SK-N-SH (cell line): Measurements from ENCODE around the gene DNAJB6. TPM values are rescaled to one million over a fixed set of nuclear protein-coding genes. Genes with fewer than 3 reads are reported as not detected.
A peak's percentile ranks its signal among the peaks of the same experiment; 100 is the strongest.

Experiments used
- CTCF ChIA-PET: fragments of 300-600, 350-600 bp; formaldehyde crosslinking; extraction: SDS; loops from one replicate; lab custom pipeline; 2021; lab: Yijun Ruan, JAX
- POLR2A ChIA-PET: fragments of 350-600 bp; sonication (Branson Sonifier 250); formaldehyde crosslinking; extraction: SDS; loops from one replicate; lab custom pipeline; 2020; ENCODE audit warnings: antibody characterized with exemption, inconsistent platforms; lab: Yijun Ruan, JAX
- DNase-seq: peaks from one replicate; pipeline ENCODE4 v3.0.0; 2012
- H2AFZ ChIP-seq: fragments of 200-600 bp; sonication (generic); 2 replicates; pipeline ENCODE4 v1.8.1; 2016; ENCODE audit warnings: antibody characterized with exemption, mild to moderate bottlenecking, low read depth
- H3F3A ChIP-seq: fragments of 200-600 bp; sonication (generic); replicated peaks from 2 replicates; pipeline ENCODE3; 2016; ENCODE audit warnings: antibody characterized with exemption, mild to moderate bottlenecking; ENCODE audit not compliant: insufficient read depth
- H3K27ac ChIP-seq, 2 experiments: fragments of 200-500 bp in 1 of 2; fragments of 200-600 bp in 1 of 2; sonication (Bioruptor generic) in 1 of 2; sonication (generic), shearing (Covaris generic) in 1 of 2; 2 replicates each; pipeline versions ENCODE4 v1.5.1 to v1.6.1; 2014 to 2016; ENCODE audit warnings: low read depth in 2 of 2, inconsistent platforms in 1 of 2, low read length in 1 of 2, mild to moderate bottlenecking in 1 of 2, mixed read lengths in 1 of 2
- H3K27me3 ChIP-seq: fragments of 200-600 bp; sonication (generic), shearing (Covaris generic); 2 replicates; pipeline ENCODE4 v1.6.1; 2016; ENCODE audit warnings: mixed run types; ENCODE audit not compliant: insufficient read depth
- H3K36me3 ChIP-seq, 2 experiments: fragments of 200-500 bp in 1 of 2; fragments of 200-600 bp in 1 of 2; sonication (Bioruptor generic) in 1 of 2; sonication (generic) in 1 of 2; replicated peaks in 1 of 2; 2 replicates each; pipeline versions ENCODE3 to v1.5.1; 2014 to 2016; ENCODE audit warnings: low read length in 1 of 2, mild to moderate bottlenecking in 1 of 2; ENCODE audit not compliant: insufficient read depth in 2 of 2, control insufficient read depth in 1 of 2
- H3K4me1 ChIP-seq, 2 experiments: fragments of 200-500 bp in 1 of 2; fragments of 200-600 bp in 1 of 2; sonication (Bioruptor generic) in 1 of 2; sonication (generic), shearing (Covaris generic) in 1 of 2; 2 replicates each; pipeline versions ENCODE4 v1.5.1 to v1.6.1; 2014 to 2016; ENCODE audit warnings: low read depth in 1 of 2, low read length in 1 of 2, mixed run types in 1 of 2; ENCODE audit not compliant: insufficient read depth in 2 of 2, control insufficient read depth in 1 of 2
- H3K4me2 ChIP-seq: fragments of 200-600 bp; sonication (generic), shearing (Covaris generic); 2 replicates; pipeline ENCODE4 v1.6.1; 2017; ENCODE audit warnings: mixed run types
- H3K4me3 ChIP-seq, 2 experiments: fragments of 200-500 bp in 1 of 2; fragments of 200-600 bp in 1 of 2; sonication (Bioruptor generic) in 1 of 2; sonication (generic), shearing (Covaris generic) in 1 of 2; 2 replicates each; pipeline versions ENCODE4 v1.5.1 to v1.8.1; 2014 to 2016; ENCODE audit warnings: low read depth in 2 of 2, inconsistent platforms in 1 of 2, low read length in 1 of 2, mild to moderate bottlenecking in 1 of 2, mixed read lengths in 1 of 2, moderate library complexity in 1 of 2
- H3K79me2 ChIP-seq: fragments of 200-600 bp; sonication (generic); 2 replicates; pipeline ENCODE4 v1.8.1; 2017; ENCODE audit warnings: mild to moderate bottlenecking; ENCODE audit not compliant: insufficient read depth
- H3K9ac ChIP-seq: fragments of 200-600 bp; sonication (generic); 2 replicates; pipeline ENCODE4 v1.6.1; 2017; ENCODE audit warnings: mixed run types
- H3K9me2 ChIP-seq: fragments of 200-600 bp; sonication (generic); 2 replicates; pipeline ENCODE4 v1.6.1; 2017; ENCODE audit warnings: mixed run types
- H3K9me3 ChIP-seq: fragments of 200-600 bp; sonication (generic); 2 replicates; pipeline ENCODE4 v1.6.1; 2017; ENCODE audit warnings: mixed run types, mild to moderate bottlenecking, moderate library complexity
- H4K20me1 ChIP-seq: fragments of 200-600 bp; sonication (generic); 2 replicates; pipeline ENCODE4 v1.6.1; 2017; ENCODE audit warnings: mild to moderate bottlenecking, mixed run types; ENCODE audit not compliant: insufficient read depth
- CHD2 ChIP-seq: fragments of 150-350 bp; IDR thresholded peaks from 2 replicates; pipeline ENCODE4 v1.6.1; 2018; ENCODE audit warnings: low read length; ENCODE audit not compliant: partially characterized antibody
- EP300 ChIP-seq, 2 experiments: IDR thresholded peaks; 2 replicates each; pipeline versions ENCODE4 v1.4.0 to v1.6.1; 2012; ENCODE audit warnings: borderline replicate concordance in 1 of 2, low read depth in 1 of 2, low read length in 1 of 2
- GATA2 ChIP-seq: sonication (generic); formaldehyde crosslinking; IDR thresholded peaks from 2 replicates; pipeline ENCODE4 v1.5.0; 2020; ENCODE audit warnings: mild to moderate bottlenecking, missing genetic modification reagents
- IRF3 ChIP-seq: fragments of 150-350 bp; IDR thresholded peaks from 2 replicates; pipeline ENCODE4 v1.6.1; 2016; ENCODE audit warnings: mild to moderate bottlenecking, low read depth, low read length
- MAX ChIP-seq: IDR thresholded peaks from 2 replicates; pipeline ENCODE4 v1.4.0; 2012; ENCODE audit warnings: low read depth
- NRF1 ChIP-seq: IDR thresholded peaks from 2 replicates; pipeline ENCODE4 v1.6.1; 2012; ENCODE audit warnings: low read depth, mild to moderate bottlenecking, low read length
- PBX3 ChIP-seq: IDR thresholded peaks from 2 replicates; pipeline ENCODE4; 2012
- POLR2AphosphoS5 ChIP-seq: IDR thresholded peaks from 2 replicates; pipeline ENCODE4 v1.6.1; 2012; ENCODE audit warnings: low read depth, low read length
- SMC3 ChIP-seq: IDR thresholded peaks from 2 replicates; pipeline ENCODE4 v1.6.1; 2012; ENCODE audit warnings: low read depth, low read length, improper control_type of control experiment
- TEAD4 ChIP-seq: IDR thresholded peaks from 2 replicates; pipeline ENCODE4 v1.4.0; 2012; ENCODE audit warnings: mild to moderate bottlenecking, borderline replicate concordance; ENCODE audit not compliant: insufficient read depth
- WGBS: methylation state at CpG from one replicate; pipeline ENCODE4 v1.1.6; 2017; ENCODE audit warnings: low lambda C conversion rate; 5-methylcytosine and 5-hydroxymethylcytosine counted together
- polyA plus RNA-seq, 3 experiments: library from polyadenylated mRNA; depleted of rRNA; stranded (reverse); fragments of >200 nt; gene quantifications; 2 replicates each; pipeline ENCODE4 v1.2.3, GENCODE V29; 2012

DNAJB6 gene
- polyA plus RNA-seq, 1 of the 3 experiments (the other 2 are of a cell fraction): 176 TPM

- POLR2A ChIA-PET: no interaction called here
- TF ChIP-seq MAX (no peak), POLR2AphosphoS5 (0 out of 2 replicates have a peak, but pooled peaks have one; percentile 7)
- H3K9me2 ChIP-seq: no peaks in the 10 kb centered on the region
- H4K20me1 ChIP-seq: peaks cover 33% of the 10 kb centered on the region
- CTCF ChIA-PET: interaction anchor here (1.0 kb wide), 1 partner anchor 128 kb away, joined by 3 read pairs; no protein-coding TSS in a partner anchor
- peaks cover 20% of the 10 kb centered on the region for H3F3A ChIP-seq
- H3K4me1 ChIP-seq: peaks cover 9 to 42% of the 10 kb centered on the region in 2 experiments
- no peak overlapping the region for H2AFZ ChIP-seq
- H3K4me3 ChIP-seq: no peak overlapping the region
- no peak overlapping the region for H3K4me2 ChIP-seq
- no peak overlapping the region for H3K9ac ChIP-seq
- H3K36me3 ChIP-seq: peaks cover 31 to 46% of the 10 kb centered on the region in 2 experiments
- H3K9me3 ChIP-seq: no peaks in the 10 kb centered on the region
- peaks cover 50% of the 10 kb centered on the region for H3K79me2 ChIP-seq
- no peak overlapping the region for H3K27ac ChIP-seq
- WGBS: 89% methylated on average over 7 of the region's 12 CpGs
- H3K27me3 ChIP-seq: no peaks in the 10 kb centered on the region
- peak; percentile 23 for DNase-seq
Measured at GRCh38 chr7:157402388-157402703, 65.5 kb downstream of the DNAJB6 start.

- Histone ChIP-seq H3K4me1 (peaks cover 9 to 42% of the 10 kb centered on the region in 2 experiments), H3K4me2 (no peak overlapping the region), H4K20me1 (peaks cover 33% of the 10 kb centered on the region), H3K27ac (no peak overlapping the region), H3K27me3 (no peaks in the 10 kb centered on the region), H2AFZ (no peak overlapping the region), H3K79me2 (peaks cover 52% of the 10 kb centered on the region), H3F3A (peaks cover 16% of the 10 kb centered on the region), H3K9me3 (no peaks in the 10 kb centered on the region), H3K9me2 (no peaks in the 10 kb centered on the region), H3K4me3 (no peak overlapping the region), H3K36me3 (peaks cover 31 to 51% of the 10 kb centered on the region in 2 experiments), H3K9ac (no peak overlapping the region)
- ChIA-PET POLR2A (no interaction called here), CTCF (interaction anchor here (1.0 to 1.3 kb wide), 2 partner anchors 8 to 16 kb away, joined by 3 read pairs; no protein-coding TSS in a partner anchor)
- DNase-seq: no peak
- 91% methylated on average over 21 of the region's 21 CpGs for WGBS
- TF ChIP-seq EP300 (IDR thresholded peaks at IDR 0.05; ENCODE audit: borderline replicate concordance in 1 of 2, low read depth in 1 of 2, low read length in 1 of 2) (no peak), NRF1 (no peak)
Measured at GRCh38 chr7:157402911-157403534, 66.2 kb downstream of the DNAJB6 start.

- CTCF ChIA-PET: interaction anchor here (0.6 to 2.6 kb wide), 4 partner anchors 9 to 1738 kb away, joined by 3 to 11 read pairs (median 3); no protein-coding TSS in a partner anchor
- H3F3A ChIP-seq: peaks cover 14% of the 10 kb centered on the region
- POLR2A ChIA-PET: no interaction called here
- H3K4me1 ChIP-seq: peaks cover 3 to 35% of the 10 kb centered on the region in 2 experiments
- H3K36me3 ChIP-seq: peaks cover 27 to 51% of the 10 kb centered on the region in 2 experiments
- H3K27me3 ChIP-seq: no peaks in the 10 kb centered on the region
- H3K27ac ChIP-seq: no peak overlapping the region
- H3K9me3 ChIP-seq: no peaks in the 10 kb centered on the region
- peaks cover 44% of the 10 kb centered on the region for H3K79me2 ChIP-seq
- H3K4me2 ChIP-seq: no peak overlapping the region
- H2AFZ ChIP-seq: no peak overlapping the region
- TF ChIP-seq PBX3 (no peak), SMC3 (no peak), GATA2 (no peak), IRF3 (no peak), TEAD4 (no peak), CHD2 (no peak)
- TF ChIP-seq, all 33 proteins: peak for 0
- no peak overlapping the region for H3K4me3 ChIP-seq
- H3K9me2 ChIP-seq: no peaks in the 10 kb centered on the region
- peaks cover 33% of the 10 kb centered on the region for H4K20me1 ChIP-seq
- 92% methylated on average over 7 of the region's 12 CpGs for WGBS
- DNase-seq: peak; percentile 18
- H3K9ac ChIP-seq: no peak overlapping the region
Measured at GRCh38 chr7:157403646-157404401, 67.0 kb downstream of the DNAJB6 start.
